SK-N-DZ (cell line): Measurements from ENCODE around the gene SNAI1.

Experiments used
- DNase-seq: peaks from one replicate; pipeline ENCODE4 v3.0.0-alpha.2; 2015; ENCODE audit warnings: low spot score
- small RNA-seq, 2 experiments: library from RNA; depleted of rRNA; stranded (forward); fragments of <200 nt; gene quantifications; one replicate each; pipeline ENCODE3, GENCODE V24; 2014

SNAI1 gene

GRCh38 chr20:50034567-50035180 is 51.9 kb downstream of the SNAI1 start:
- DNase-seq, result no peak

- DNase-seq, result no peak
Measured at GRCh38 chr20:50036703-50037102, 53.9 kb downstream of the SNAI1 start.

GRCh38 chr20:50037123-50037522 is 54.3 kb downstream of the SNAI1 start:
- no peak for DNase-seq

GRCh38 chr20:50037575-50037974 is 54.8 kb downstream of the SNAI1 start:
- DNase-seq, result no peak

GRCh38 chr20:50038169-50038568 is 55.4 kb downstream of the SNAI1 start:
- DNase-seq, result no peak

Small RNA genes within 50 kb of the gene (small RNA-seq; reads per million reads assigned to genes)
- gene RF00017 (0 reads per million in 2 experiments), gene RNU6-147P (0 reads per million in 2 experiments)
